OCI-LY7 (cell line): ENCODE data around the gene DOCK9.

Experiments
- EZH2phosphoT487 ChIP-seq: fragments of 200-600 bp; sonication (generic); IDR thresholded peaks from 2 replicates; pipeline ENCODE4 v1.6.1; 2018; ENCODE audit warnings: low read depth, borderline replicate concordance, mild to moderate bottlenecking, mixed run types, antibody characterized with exemption, low read length, moderate library complexity, mixed read lengths
- TF ChIP-seq, protein P1 (sequence below): fragments of 200-600 bp; sonication (generic); conservative IDR thresholded peaks from 2 replicates; pipeline ENCODE4 v1.5.1; 2014; ENCODE audit warnings: mild to moderate bottlenecking, antibody characterized with exemption, low read length, moderate library complexity, mixed read lengths

DNA sequence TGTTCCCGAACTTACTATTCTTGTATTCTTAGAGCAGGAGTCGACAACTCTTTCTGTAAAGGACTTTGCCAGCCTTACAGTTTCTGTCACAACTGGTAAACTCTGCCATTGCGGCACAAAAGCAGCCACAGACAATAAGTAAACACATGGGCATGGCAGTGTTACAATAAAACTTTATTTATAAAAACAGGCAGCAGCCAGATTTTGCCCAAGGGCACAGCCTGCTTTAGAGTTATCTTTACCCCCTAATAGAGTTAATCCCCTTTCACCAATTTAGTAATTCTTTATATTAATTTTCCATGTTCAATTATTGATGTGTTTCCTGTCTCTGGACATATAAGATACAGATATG is 19.4 kb downstream of the DOCK9 start:
- TF ChIP-seq, protein P1, sequence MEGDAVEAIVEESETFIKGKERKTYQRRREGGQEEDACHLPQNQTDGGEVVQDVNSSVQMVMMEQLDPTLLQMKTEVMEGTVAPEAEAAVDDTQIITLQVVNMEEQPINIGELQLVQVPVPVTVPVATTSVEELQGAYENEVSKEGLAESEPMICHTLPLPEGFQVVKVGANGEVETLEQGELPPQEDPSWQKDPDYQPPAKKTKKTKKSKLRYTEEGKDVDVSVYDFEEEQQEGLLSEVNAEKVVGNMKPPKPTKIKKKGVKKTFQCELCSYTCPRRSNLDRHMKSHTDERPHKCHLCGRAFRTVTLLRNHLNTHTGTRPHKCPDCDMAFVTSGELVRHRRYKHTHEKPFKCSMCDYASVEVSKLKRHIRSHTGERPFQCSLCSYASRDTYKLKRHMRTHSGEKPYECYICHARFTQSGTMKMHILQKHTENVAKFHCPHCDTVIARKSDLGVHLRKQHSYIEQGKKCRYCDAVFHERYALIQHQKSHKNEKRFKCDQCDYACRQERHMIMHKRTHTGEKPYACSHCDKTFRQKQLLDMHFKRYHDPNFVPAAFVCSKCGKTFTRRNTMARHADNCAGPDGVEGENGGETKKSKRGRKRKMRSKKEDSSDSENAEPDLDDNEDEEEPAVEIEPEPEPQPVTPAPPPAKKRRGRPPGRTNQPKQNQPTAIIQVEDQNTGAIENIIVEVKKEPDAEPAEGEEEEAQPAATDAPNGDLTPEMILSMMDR: no peak
- no peak for TF ChIP-seq EZH2phosphoT487
